GM21723 (cell line): ENCODE measurements around the gene NR2C1.
"Not testable (repeated sequence)": the region's sequence is repeated elsewhere in the genome, so short reads cannot be mapped to it uniquely, and the experiment has no call there.

Experiments used
- ATAC-seq: cut with Tn5 transposase; IDR thresholded peaks from one replicate; pipeline ENCODE4 v1.9.1; 2021; ENCODE audit warnings: mild to moderate bottlenecking, moderate library complexity; ENCODE audit not compliant: unreplicated experiment

The NR2C1 gene

DNA sequence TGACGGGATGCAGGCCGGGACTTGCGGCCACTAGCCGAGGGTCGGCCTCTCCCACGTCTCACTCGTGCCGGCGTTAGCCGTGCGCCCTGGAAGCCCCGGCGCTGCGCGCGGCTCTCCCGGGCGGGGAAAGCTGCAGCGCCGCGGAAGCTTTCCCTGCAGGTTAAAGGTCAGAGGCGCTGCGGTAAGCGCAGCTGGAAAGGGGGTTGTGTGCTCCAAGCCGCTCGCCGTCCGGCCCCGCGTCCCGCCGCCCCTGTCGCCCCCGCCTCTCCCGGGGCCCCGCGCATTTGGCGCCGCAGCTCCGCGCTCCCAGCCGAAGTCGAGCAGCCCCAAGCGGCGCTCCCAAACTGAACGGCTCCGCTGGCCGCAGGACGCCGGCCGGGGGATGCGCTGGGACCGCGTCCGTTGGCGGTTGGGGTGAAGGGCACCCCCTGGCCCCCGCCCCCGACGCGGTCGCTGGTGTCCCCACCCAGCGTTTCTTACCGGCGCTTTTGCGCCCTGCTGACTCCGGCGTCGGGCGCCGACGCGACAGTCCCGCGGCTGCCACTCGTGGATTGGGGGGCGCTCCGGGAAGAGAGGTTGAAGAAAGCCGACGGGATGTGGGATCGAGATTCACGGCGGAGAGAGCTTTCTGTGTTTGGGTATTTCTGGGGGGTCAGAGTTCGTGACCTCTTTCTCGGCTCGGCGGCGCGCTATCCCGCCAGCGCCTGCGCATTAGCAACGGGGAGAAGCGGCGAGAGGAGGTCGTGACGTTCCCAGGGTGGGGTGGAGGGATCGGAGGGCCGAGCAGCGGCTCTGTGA, at the start of gene NR2C1:
Gene NR2C1, minus strand, starts transcription at position 719 of the 798 bp plus-strand sequence. CDS start 6,234 bp downstream, outside the sequence.
- peak; percentile 94 for ATAC-seq

DNA sequence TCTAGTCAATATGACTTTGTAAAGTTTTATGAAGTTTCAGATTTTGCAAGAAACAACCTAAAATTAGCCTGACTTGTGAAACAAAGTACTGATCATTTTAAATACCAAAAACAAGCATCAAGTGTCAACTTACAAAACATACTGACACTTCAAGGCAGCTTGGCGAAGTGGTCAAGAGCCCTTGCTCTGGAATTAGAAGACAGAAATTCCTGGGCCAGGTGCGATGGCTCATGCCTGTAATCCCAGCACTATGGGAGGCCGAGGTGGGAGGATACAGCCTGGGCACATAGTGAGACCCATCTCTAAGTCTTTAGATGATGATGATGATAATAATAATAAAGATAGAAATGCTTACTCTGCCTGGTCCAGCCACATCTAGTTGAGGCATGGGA, 45.4 kb upstream of the NR2C1 start:
- no peak for ATAC-seq

DNA sequence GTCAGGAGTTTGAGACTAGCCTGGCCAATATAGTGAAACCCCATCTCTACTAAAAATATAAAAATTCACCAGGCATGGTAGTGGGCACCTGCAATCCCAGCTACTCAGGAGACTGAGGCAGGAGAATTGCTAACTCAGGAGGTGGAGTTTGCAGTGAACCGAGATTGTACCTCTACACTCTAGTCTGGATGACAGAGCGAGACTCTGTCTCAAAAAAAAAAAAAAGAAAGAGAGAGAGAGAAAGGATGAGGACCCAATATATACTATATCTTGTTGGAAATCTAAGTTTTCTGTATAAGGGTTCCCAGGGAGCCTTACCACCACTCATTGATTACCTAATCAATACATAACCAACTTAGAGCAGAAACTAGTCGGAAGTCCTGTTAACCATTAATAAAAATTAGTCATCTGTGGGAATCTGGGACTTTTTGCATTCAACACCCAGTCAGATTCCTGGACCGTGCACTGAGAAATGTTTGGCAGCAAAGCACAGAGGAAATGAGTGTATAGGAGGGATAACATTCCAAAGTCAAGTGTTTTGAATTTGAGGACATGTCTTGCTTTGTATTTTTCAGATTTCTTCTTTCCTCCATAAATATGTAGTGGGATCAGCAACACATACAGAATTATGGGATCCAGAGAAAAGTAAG, 44.8 kb upstream of the NR2C1 start:
- ATAC-seq = no peak

DNA sequence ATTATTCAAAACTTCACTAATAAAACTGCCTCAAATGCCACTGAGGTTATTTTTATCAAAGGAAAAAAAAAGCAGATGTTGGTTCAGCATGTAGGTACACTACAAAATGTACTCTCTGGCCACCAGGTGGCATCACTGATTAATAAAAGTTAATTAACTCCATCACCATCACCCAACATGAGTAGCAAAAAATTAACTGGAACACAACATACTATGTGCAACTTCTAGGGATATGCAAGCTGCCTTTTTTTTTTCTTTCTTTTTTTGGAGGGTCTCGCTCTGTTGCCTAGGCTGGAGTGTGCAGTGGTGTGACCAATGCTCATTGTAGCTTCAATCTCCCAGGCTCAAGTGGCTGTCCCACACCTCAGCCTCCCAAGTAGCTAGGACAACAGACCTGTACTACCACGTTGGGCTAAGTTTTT, 43.8 kb upstream of the NR2C1 start:
- peak; percentile 77 for ATAC-seq

DNA sequence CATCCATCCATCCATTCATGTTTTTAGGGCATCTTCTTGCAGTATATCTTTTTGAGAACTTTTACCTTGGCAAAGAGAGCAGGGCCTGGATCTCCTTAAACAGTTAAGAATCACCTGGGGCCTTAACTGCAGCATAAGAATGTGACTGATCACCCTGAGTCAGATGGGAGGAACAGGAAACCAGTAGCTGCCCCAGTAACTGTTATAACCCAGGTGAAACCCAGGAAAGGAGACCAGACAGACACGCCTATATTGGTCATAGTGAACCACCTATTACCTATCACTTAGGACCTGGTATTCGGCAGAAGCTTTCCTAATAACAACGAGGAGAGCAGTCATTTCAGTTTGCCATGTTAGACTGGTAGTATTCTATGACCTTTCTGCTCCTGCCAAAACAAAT, 43.4 kb upstream of the NR2C1 start:
- peak; percentile 59 for ATAC-seq

DNA sequence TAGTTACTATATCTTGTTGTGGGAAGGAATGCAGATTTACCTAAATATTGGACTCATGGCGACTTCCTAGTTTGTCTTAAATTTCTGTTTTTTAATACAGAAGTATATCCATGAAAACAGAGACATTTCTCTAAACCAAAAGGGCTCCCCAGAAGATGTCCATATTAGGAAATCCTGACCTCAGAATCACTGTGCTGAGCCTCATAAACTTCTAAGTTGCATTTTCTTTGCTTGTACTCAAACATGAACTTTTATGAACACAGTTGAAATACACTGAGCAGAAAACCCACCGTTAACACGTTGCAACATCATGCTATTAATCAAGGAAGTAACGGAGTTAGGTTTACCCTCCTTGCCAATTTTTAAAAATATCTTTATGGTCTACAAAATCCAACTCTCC, 42.9 kb upstream of the NR2C1 start:
- no peak for ATAC-seq

DNA sequence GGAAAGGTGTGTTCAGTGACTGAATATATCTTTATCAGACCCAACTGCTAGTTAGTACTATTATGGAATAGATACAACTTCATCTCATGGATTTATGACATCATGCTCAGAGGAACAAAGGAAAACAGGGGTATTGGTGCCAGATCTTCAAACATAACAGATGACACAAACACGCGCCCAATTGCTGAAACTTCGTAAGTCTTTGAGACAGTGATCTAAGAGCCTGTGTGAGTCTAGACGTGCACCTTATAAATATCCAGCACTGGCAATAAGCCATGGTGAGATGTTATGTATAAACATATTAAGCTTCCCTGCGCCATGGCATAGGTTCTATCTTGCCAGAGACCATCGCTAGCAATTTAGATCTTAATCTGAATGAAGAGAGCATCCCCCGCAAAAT, 42.2 kb upstream of the NR2C1 start:
- ATAC-seq = no peak

DNA sequence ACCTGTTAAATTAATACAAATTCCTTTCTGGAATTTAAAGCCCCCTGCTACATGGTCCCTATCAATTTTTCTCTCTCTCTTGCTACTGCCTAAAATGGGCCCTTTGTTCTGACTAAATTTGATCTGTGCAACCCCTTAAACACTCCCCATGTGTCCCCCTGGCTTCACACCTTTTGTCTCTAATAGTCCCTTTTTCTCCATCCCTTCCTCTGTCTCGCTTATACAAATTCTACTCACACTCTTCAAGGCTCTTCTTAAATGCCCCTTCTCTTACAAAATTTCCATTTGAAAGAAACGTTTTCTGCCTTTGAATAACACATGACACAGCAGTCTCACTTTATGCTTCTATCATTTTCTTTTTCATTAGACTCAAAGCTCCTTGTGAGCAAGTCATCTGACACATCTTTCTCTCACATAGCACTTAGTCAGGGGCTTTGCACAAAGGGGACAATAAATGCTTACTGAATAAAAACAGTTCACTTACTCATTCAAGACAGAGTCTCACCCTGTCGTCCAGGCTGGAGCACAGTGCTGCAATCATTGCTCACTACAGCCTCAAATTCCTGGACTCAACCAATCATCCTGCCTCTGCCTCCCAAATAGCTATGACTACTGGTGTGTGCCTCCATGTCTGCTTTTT, 41.5 kb upstream of the NR2C1 start:
- ATAC-seq = no peak

DNA sequence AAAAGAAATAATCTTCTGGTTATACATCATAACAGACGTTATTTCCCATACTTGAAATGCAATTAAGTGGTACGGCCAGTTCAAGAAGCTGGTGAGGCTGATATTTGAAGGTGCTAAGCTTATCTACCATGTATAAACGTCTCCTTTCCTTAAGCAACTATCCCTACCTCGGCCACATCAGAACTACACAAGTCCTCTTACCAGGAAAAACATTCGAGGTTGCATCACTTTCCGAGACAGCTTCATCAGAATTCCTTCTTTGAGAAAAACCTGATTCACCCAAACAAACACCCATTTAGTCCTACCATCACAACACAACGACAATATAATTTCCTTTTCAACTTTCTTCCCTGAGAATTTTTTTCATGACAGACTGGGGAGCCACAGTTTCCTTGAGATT, 33.9 kb upstream of the NR2C1 start:
- no peak for ATAC-seq

DNA sequence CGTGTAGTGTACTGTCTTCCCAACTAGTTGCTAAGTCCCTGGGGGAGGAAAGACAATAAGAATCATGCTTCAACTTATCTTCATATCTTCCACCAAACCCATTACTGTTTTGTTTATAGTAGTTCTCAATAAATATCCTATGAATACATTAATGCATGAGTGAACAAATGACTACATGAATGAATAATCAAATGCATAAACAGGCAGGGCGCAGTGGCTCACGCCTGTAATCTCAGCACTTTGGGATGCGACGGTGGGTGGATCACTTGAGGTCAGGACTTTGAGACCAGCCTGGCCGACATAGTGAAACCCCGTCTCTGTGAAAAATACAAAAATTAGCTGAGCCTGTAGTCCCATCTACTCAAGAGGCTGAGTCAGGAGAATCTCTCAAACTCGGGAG, 32.1 kb upstream of the NR2C1 start:
- ATAC-seq = no peak

DNA sequence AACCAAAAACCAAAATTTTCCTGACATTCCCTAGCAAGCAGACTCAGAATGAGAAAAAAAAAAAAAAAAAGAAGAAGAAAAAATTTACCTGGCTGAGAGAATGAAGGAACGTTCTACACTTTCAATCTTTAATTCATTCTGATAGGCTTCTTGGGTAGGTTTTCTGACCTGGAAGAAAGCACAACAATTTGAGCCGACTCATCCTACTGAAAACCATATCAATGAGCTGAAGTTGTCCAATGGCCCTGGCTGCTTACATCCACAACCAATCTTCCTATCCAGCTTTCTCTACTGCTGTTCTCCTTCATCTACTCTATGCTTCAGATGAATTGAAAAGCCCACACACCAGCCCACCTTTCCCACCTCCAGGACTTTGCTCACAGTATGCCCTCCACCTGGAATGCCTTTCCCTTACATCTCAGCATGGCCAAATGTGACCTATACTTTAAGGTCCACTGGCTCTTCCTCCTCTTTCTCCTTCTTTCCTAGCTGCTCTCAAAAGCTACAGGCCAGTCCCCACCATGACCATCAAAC, 31.6 kb upstream of the NR2C1 start:
- ATAC-seq = no peak

DNA sequence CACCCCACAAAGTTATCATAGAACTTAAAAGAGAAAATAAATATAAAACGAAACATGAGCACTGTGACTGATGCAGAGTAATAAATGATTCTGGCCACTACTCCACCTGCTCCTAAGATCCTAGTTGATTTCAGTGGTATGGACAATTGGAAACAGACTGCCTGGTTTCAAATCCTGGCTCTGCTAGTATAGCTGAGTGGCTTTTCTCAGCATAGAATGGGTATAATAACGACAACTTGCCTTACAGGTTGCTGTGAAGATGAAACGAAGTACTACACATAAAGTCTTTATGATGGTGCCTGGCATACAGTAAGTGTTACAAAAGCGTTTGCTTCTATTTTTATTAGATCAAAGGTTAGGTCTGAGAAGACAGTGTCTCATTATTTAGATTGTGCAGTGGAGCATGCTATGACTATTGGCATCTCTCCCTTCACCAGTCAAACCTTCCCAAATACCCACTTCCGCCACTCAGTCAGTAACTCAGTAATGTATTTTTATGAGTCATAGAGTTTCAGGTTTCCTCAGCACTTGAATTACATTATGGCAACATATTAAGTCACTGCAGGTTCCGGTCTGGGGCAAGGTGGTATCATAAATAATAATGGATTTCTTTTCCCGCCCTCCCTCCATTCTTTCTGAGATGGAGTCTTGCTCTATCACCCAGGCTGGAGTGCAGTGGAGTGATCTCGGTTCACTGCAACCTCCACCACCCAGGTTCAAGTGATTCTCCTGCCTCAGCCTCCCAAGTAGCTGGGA, 29.7 kb upstream of the NR2C1 start:
- peak; percentile 96 for ATAC-seq

DNA sequence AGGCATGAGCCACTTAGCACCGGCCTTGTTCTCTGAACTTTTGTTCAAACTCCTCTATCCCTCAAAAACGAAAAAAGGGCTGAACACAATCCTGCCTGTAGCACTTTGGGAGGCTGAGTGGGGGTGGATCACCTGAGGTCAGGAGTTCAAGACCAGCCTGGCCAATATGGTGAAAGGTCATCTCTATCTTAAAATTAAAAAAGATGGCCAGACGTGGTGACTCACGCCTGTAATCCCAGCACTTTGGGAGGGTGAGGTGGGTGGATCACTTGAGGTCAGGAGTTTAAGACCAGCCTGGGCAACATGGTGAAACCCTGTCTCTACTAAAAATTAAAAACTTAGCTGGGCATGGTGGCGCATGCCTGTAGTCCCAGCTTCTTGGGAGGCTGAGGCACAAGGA, 28.5 kb upstream of the NR2C1 start:
- ATAC-seq = not testable (repeated sequence)

DNA sequence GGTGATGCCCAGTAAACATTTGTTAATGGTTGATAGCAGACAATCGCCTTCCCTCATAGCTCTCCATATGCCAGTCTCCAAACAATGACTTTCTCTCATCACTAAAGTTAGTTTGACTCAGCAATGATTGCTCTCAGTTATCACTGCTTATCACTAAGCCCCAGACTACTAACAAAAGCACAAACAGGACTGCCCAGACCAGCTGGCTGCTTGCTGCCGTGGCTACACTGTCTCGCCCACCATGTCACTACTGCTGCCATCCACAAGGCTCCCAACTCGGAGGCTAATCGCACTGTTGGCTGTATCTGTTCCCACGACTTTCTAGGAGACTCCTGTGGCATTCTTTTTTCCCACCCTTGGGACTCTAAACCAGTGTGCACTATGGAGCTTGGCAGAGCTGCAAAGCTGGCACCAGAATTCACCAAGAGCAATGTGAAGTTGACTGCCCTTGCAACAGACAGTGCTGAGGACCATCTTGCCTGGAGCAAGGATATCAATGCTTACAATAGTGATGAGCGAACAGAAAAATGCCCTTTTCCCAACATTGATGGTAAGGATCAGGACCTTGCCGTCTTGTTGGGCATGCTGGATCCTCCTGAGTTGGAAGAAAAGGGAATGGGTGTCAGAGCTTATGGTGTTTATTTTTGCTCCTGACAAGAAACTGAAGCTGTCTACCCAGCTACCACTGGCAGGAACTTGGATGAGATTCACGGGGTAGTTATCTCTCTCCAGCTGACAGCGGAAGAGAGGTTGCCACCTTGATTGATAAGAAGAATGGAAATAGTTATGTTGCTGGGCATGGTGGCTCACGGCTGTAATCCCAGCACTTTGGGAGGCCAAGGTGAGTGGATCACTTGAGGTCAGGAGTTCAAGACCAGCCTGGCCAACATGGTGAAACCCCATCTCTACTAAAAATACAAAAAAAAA, 27.1 kb upstream of the NR2C1 start:
- no peak for ATAC-seq

DNA sequence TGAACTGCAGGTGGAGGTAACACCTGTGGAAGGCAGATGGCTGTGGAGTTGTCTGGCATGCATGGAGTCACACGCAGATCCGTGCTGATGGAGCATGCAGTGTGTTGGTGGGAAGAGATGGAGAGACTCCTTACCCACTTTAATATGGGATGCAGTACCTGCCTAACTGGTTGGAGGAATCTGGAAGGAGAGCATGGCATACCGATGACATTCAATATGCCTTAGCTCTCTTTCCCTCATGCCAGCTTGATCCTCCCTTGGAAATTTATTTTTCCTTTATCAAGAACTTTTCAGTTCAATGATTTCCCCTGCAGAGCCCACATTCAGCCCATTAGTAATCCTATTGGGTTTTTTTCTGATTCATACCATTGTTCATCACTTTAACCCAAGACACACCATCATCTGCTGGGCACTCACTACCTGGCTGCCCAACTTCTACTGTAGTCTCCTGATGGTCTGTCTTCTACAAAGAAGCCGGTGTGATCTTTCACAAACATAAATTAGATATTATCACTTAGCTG, 25.9 kb upstream of the NR2C1 start:
- no peak for ATAC-seq

DNA sequence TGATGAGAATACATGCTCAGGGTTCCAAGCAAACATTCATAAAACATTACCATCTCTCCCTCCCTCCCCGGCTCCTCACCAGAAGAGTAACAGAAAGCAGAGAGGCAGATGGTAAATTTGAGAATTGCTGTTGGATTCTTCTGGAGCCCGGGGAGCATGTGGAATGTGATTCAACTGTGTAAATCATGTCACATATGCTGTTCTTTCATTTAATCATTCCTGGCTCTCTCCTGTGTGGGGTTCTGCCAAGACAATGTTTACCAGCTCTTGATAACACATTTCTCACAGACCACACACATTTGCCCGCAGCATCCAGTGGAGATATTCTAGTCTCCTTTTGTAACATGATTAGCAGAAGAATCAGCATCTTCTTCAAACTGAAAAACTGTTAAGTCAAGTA, 23.4 kb upstream of the NR2C1 start:
- no peak for ATAC-seq

DNA sequence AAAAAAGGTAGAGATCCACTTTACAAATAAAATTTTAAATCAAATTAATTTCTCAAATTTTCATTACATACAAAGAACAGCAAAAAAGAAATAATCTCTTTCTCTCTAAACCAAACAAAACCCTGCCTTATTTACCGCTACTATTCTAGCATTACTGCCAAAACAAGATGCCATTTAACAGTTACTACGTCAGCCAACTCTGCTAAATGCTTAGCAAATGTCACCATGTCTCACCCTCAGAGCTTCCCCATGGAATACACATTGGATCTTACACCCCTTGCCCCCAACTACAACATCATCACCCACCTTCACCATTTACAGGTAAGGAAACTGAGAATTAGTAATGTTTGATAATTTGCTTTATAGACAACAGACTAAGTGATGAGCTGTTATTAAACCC, 23.0 kb upstream of the NR2C1 start:
- ATAC-seq = no peak

DNA sequence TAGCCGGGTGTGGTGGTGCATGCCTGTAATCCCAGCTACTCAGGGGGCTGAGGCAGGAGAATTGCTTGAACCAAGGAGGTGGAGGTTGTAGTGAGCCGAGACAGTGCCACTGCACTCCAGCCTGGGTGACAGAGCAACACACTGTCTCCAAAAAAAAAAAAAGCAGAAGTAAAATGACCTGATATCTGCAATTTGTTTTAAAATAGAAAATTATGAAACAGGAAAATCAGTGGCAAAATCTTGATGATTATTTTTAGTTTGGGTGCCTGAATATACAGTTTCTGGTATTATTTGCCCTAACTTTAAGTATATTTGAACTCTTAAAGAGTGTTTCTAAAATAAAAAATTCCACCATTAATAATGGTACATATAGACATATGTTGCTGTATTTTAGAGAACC, 22.4 kb upstream of the NR2C1 start:
- not testable (repeated sequence) for ATAC-seq

DNA sequence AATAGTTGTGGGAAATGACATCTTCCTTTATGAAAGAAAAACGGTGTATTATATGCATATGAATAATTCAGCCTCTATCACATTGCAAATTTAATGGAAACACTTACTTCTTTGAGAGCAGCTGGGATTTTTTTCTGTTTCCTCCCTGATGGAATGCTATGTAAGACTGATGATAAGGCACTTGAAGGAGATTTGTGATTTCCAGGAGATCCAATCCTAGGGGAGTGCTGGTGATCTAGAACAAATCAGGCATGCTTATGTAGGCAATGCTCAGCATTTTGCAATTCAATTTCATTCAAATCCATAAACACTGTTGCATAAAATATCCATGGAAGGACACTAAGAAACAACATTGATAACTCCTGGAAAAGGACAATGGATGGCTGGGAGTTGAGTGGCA, 16.0 kb upstream of the NR2C1 start:
- ATAC-seq = no peak

DNA sequence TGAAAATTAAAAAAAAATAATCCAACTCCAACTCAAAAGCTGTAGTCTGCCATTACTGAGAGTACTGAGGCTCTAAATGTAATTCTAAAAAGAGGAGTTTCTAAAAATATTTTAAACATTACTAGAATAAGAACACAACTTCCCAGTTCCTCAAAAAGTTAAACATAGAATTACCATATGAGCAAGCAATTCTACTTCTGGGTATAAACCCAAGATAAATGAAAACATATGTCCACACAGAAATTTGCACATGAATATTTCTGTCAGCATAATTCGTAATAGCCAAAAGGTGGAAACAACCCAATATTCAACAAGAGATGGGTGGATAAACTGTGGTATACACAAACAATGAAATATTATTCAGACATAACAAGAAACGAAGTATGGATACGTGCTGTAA, 15.0 kb upstream of the NR2C1 start:
- ATAC-seq = peak; percentile 86
